Lower leg skin (tissue), 4 donors: Measurements from ENCODE around the gene CTSZ. TPM values are rescaled to one million over a fixed set of nuclear protein-coding genes. Genes with fewer than 3 reads are reported as not detected.
A peak's percentile ranks its signal among the peaks of the same experiment; 100 is the strongest.
"Not testable (repeated sequence)": the region's sequence is repeated elsewhere in the genome, so short reads cannot be mapped to it uniquely, and the experiment has no call there.

Source experiments
- DNase-seq, 2 donors: peaks; one replicate each; pipeline ENCODE4 v3.0.0-alpha.2; 2019; ENCODE audit warnings: low spot score in 2 of 2
- H3K4me3 ChIP-seq: fragments of 200-600 bp; sonication (generic); 2 replicates; pipeline ENCODE4 v1.5.1; 2017; ENCODE audit warnings: mild to moderate bottlenecking, low read depth; ENCODE audit not compliant: poor library complexity, severe bottlenecking
- CTCF ChIP-seq, 3 donors: fragments of 450-650 bp; IDR thresholded peaks; one replicate each; pipeline ENCODE4 v1.5.1; 2016; ENCODE audit warnings: antibody characterized with exemption in 3 of 3, mild to moderate bottlenecking in 3 of 3, moderate library complexity in 2 of 3
- POLR2A ChIP-seq, 2 donors: fragments of 450-650 bp; IDR thresholded peaks; one replicate each; pipeline ENCODE4 v1.6.1; 2016 to 2017; ENCODE audit warnings: antibody characterized with exemption in 2 of 2, mild to moderate bottlenecking in 1 of 2, moderate library complexity in 1 of 2
- WGBS, 2 donors: methylation state at CpG; one replicate each; pipeline ENCODE4 v1.1.5; 2018; 5-methylcytosine and 5-hydroxymethylcytosine counted together
- intact Hi-C: fragments of 100-400 bp; cut with DNase I; formaldehyde crosslinking; loops from one replicate; pipeline ENCODE4 v1.15.0; 2023; ENCODE audit warnings: low total_unique reads
- total RNA-seq, 4 donors: library from RNA; depleted of rRNA; stranded (reverse); fragments of >200 nt; gene quantifications; one replicate each; pipeline ENCODE4 v1.1.0, GENCODE V29; 2016

The CTSZ gene
- total RNA-seq, 4 donors from 2014 or later, result 30.1 to 64.1 (median 40.0) TPM

GRCh38 chr20:59042796-59043631 is 36.0 kb upstream of the CTSZ start:
- DNase-seq, result peak; percentile 85 to 98
- intact Hi-C loops, result no loop called here
- TF ChIP-seq CTCF (IDR thresholded peaks at IDR 0.05) (no peak), POLR2A (IDR thresholded peaks at IDR 0.05) (no peak)
- 18 to 24% methylated on average over 29 to 48 of the region's 66 CpGs for WGBS, 2 donors
- peak overlapping the region; percentile 70 for H3K4me3 ChIP-seq

- peak in 1 of 2 donors; percentile 90 for DNase-seq
- peak within 1 kb of the TSS; percentile 70 for H3K4me3 ChIP-seq
- WGBS, 2 donors, result 1 to 7% methylated on average over 27 to 29 of the region's 50 CpGs
- no peak for TF ChIP-seq CTCF (IDR thresholded peaks at IDR 0.05)
- no peak for TF ChIP-seq POLR2A (IDR thresholded peaks at IDR 0.05)
- intact Hi-C loops, result no loop called here
These were observed 35.2 kb upstream of the CTSZ start, which contains the start of gene PRELID3B for GRCh38 chr20:59042151-59042795. PRELID3B (minus strand) TSS chr20:59042786; CDS start chr20:59042730, 56 bp downstream.

GRCh38 chr20:59041487-59041886 is 34.4 kb upstream of the CTSZ start:
- intact Hi-C loops, H3K4me3 ChIP-seq, DNase-seq: not testable (repeated sequence)
- WGBS, 2 donors, result 88% methylated on average over 16 of the region's 16 CpGs

- TF ChIP-seq CTCF (IDR thresholded peaks at IDR 0.05) (no peak), POLR2A (IDR thresholded peaks at IDR 0.05) (no peak)
- no peak overlapping the region for H3K4me3 ChIP-seq
- WGBS, 2 donors, result 86 to 87% methylated on average over 5 of the region's 5 CpGs
- intact Hi-C loops, result no loop called here
- DNase-seq, result no peak
These were observed 33.6 kb upstream of the CTSZ start for GRCh38 chr20:59040667-59041066.

- H3K4me3 ChIP-seq, result no peak overlapping the region
- WGBS, 2 donors, result 58 to 66% methylated on average over 1 of the region's 1 CpG
- intact Hi-C loops, result no loop called here
- no peak for TF ChIP-seq POLR2A (IDR thresholded peaks at IDR 0.05)
- no peak for TF ChIP-seq CTCF (IDR thresholded peaks at IDR 0.05)
- no peak for DNase-seq
These were observed 32.2 kb upstream of the CTSZ start for GRCh38 chr20:59039233-59039632.

- no peak for TF ChIP-seq CTCF (IDR thresholded peaks at IDR 0.05)
- no peak for TF ChIP-seq POLR2A (IDR thresholded peaks at IDR 0.05)
- intact Hi-C loops, result no loop called here
- no peak overlapping the region for H3K4me3 ChIP-seq
- WGBS, 2 donors, result 91% methylated on average over 12 of the region's 12 CpGs
- no peak for DNase-seq
These were observed 30.3 kb upstream of the CTSZ start for GRCh38 chr20:59037386-59037785.
